SHP77 (cell line): Measurements from ENCODE around the gene FRMPD3.
"Not testable (repeated sequence)": the region's sequence is repeated elsewhere in the genome, so short reads cannot be mapped to it uniquely, and the experiment has no call there.

ENCODE experiments used
- DNase-seq, 2 experiments: peaks; one replicate each; lab custom pipeline; 2025; lab: John Stamatoyannopoulos, UW

FRMPD3 gene

DNA sequence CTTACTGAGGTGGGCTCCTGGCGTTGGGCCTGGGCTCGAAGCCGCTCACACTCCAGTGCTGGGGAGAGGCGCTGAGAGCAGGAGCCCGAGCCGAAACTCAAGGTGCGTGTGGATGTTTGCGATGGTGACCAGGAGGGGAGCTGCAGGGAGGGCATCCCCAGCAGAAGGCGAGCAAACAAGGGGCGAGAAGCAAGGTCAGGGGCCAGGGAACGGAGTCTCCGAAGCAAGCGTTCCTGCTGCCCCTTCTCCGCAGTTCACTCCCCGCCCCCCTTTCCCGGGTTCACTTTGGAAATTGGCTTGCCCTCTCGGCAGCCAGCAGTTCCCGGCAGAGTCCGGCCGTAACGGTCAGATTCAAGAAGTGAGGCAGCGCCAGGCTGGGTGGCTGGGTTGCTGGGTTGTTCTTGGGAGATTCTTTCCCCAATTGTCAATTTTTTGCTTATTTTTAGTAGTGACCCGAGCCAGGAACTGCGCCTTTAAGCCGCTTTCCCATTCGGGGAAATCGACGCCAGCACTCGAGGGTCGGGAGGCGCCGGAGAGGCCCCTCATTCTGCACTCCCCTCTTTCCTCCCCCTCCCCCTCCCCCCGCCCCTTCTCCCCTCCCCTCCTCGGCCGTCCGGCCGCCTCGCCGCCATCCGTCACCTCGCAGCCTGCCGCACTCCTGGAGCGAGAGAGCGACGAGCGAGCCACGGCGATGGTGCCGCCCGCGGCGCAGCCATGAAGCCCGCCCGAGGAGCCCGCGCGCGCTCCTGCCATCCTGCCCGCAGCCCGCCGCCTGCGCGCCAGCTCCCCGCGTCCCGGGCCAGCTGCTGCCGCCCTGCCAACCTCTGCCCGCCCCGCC is at the start of gene FRMPD3:
Gene FRMPD3, plus strand, starts transcription at position 655 of the 838 bp plus-strand sequence. CDS start 76,937 bp downstream, outside the sequence.
- no peak for DNase-seq

DNA sequence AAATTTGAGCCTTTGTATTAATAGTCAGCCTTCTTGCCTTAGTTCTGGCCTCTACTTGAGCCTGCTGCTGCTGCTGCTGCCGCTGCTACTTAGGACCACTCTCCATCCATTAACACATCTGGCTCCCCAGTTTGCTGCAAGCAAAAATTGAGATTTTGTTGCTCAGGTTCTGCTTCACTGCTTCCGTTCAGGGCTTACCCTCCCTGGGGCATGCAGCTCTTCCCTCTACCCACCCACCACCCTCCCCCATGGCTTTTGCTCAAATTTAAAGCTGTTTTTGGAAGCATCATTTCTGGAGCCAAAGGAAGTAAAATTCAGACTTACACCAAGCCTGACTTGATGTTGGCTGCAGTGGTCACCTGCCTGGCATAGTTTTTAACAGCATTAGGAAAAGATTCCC is 28.9 kb upstream of the FRMPD3 start:
- DNase-seq: no peak

DNA sequence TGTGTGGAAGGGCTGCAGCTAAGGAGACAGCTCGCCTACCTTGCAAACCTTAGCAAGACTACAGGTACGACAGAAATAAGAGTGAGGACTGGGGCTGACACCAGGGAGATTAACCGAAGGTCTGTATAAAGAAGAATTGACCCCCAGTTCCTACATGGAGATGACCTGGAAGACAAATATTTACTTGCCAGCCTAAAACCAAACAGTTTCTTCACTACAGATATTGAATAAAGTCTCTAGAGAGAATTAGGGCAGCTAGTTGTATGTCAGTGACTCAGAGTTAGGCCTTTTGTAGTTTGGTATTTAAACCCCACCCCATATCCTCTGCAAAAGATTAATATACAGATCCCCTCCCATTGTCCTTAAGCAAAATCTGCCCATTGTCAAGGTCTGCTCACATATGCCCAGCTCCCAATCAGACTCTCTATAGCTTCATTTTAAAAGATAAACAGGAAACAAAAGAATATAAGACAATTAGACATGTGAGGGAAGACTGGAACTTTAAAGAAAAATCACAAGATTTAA is 28.1 kb upstream of the FRMPD3 start:
- DNase-seq: no peak

DNA sequence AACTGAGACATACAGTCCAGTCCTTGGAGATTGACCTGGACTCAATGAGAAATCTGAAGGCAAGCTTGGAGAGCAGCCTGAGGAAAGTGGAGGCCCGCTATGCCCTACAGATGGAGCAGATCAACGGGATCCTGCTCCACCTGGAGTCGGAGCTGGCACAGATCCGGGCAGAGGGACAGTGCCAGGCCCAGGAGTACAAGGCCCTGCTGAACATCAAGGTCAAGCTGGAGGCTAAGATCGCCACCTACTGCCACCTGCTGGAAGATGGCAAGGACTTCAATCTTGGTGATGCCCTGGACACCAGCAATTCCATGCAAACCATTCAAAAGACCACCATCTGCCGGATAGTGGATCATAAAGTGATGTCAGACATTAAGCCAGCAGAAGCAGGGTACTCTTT is 20.4 kb upstream of the FRMPD3 start:
- peak in 1 of 2 experiments; percentile 14 for DNase-seq

DNA sequence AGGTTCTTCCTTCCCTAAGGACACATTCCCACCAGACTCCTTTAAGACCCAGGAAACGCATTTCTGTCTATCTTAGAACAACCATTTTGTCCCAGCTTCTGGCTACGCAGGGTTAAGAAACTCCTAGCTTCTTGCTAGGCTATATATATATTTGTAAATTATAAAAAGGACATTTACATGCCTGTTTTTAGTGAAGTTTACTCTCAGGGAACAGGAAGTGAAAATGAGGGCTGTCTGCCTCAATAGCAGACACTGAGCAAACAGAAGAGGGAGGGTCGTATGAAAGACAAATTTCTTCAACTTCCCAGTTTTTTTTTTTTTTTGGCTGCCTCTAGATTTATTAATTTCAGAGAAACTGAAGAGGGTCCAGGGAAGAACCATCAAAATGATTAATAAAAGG is 9.3 kb upstream of the FRMPD3 start:
- no peak for DNase-seq

DNA sequence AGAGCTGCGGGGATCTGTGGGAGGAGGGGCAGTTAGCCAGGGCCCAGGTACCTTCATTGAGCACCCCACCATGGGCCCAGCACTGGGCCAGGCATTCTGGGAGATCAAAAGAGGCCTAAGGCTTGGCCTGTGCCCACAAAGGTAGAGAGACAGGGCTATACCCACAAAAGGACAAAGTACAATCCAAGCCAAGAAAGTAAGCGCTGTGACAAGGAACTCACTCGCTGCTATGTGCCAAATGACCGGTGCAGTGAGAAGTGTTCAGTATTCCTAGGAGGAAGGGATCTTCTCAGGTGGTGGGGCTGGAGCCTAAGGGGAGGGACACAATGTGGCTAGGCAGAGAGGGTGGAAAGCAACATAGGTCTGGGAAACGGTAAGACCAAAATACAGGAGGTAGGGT is 8.8 kb upstream of the FRMPD3 start:
- DNase-seq: no peak

DNA sequence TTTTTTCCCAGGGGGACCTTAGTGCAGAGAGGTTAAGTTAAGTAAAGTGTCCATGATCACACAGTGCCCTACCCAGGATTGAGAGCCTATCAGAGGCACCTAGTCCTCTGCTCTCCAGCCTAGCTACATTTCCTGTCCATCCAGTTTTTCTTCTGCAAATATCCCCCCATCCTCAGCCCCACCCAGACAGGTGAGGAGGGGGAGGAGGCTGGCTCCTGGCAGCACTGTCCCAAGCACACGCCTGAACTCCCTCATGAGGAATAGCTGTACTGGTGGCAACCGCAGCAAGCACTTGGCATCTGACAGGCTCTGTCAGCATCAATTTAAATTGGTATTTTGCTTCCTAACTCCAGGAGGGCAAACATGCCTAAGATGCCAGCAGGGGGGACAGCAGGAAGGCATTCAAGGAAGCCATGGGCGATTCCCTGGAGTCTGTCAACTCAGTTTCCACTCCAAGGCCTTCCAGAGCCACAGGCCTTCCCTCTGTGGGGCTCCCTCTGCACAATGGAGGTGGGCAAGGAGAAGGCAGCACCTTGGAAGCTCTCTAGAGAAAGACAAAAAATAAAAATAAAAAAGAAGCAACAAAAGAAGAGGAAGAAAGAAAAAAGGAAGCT is 6.4 kb upstream of the FRMPD3 start:
- no peak for DNase-seq

DNA sequence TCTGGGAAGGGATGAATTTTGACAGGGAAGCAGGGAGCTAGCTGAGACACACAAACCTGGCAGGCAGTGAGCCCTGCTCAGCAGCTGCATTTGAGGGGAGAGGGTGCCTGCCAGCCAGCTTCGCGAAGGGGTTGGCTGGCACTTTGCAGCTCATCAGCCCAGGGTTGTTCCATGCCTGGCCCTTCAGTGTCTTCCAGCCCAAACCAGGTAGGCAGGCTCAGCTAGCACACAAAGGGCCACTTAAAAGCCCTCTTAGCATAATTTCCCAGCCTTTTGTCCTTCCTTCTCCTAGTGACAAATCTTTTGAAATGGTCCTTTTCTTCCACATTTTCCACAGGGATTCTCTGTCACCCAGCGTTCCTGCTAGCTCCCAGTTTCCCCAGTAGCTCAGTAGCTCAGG is 4.3 kb upstream of the FRMPD3 start:
- DNase-seq: no peak

DNA sequence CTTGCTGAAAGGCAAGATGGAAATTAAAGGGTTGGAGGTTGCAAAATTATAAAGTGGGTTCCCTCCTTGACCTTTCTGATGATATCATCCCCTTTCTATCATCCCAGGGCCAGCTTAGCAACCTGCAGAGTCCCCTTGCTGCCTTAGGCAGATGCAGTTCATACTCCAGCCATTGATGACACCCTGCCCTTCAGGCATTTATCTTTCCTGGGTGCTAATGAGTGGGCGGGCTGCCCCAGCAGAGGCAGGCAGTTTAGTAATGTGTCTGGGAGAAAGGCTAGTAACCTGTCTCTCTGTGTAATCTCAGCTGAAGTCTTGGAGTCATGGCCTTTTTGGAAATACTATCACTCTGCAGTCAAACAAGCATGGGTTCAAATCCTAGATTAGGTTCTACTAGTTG is 3.8 kb upstream of the FRMPD3 start:
- DNase-seq: no peak

DNA sequence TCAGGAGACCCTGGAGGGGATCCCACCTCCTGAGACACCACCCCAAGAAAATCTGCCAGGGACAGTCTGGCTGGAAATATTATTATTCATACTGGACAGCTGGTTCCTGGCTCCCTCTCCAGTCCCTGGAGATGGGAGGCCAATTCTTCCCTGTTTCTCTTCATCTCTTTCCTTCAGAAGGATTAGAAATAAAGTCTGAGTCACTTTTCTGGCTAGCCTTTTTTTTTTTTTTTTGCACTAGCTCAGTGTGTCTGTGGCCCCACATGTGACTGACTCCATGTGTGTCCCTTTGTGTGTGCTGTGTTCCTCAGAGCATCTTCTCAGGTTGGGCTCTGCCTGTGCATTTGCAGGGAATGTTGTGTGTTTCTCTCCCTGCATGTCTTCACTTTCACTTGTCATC is 1.8 kb upstream of the FRMPD3 start:
- no peak for DNase-seq

DNA sequence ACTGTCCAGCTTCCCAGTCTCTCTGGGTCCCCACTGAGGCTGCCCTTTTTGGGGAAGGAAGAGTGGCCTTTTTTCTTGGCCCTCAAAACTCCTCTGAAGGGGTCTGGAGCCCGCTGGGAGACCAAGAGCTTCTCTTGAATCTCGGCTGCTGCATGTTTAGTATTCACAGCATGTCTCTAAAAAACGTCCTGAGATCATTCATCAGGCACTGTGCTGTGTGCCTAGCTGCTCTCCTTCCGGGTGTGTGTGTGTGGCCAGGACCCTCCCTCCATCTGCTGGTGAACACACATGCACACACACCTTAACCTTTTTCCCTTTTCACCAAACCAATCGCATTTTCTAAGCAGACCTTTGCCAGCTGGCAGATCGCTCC is 841 bp upstream of the FRMPD3 start:
- DNase-seq: no peak

DNA sequence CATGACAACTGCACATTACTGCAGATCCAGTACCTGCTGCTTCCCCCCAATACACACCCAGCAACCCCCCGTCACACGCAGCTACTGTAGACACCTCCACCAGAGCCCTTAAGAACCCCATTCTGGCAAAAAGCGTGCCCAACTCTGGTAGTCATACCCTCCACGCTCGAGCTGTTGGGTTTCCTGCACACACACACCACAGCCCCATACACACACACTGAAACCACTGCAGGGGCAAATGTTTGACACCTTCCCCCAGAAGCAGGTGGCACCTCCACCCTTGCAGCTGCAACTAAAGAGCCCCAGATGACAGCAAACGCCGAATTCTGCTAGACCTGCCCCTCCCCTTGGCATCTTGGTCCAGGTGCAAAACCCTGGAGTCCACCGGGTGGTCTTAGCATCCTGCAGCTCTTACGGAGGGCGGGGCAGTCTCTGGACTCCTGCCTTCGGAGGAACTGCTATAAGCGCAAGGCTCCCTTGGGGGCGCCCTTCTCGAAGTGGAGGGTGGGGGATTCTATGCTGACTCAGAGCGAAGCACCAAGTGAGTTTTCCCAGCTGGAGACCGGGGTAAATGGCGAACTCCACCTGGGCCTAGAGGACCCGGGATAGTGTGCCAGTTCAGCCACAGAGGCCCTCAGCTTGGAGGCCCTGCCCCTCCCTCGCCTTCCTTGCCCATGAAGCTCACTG is 1.5 kb downstream of the FRMPD3 start:
- no peak for DNase-seq

DNA sequence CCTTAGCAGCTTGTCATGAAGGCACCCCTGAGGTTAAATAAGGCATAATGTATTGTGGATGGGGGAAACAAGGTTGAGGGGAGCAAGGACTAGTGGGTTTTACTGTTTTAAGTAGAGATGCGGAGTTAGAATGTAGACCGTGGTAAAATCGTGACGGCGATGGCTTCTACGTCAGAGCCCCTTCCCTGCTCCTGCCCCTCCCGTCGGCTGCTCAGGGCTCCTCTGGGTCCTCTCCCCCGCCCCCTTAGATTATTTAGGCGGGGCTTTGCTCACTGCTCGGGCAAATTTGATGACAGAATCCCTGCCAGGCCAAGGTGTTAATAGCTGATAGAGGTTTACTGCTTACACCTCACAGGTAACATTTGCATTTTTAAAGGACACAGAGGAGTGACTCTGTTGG is 2.3 kb downstream of the FRMPD3 start:
- DNase-seq: no peak

DNA sequence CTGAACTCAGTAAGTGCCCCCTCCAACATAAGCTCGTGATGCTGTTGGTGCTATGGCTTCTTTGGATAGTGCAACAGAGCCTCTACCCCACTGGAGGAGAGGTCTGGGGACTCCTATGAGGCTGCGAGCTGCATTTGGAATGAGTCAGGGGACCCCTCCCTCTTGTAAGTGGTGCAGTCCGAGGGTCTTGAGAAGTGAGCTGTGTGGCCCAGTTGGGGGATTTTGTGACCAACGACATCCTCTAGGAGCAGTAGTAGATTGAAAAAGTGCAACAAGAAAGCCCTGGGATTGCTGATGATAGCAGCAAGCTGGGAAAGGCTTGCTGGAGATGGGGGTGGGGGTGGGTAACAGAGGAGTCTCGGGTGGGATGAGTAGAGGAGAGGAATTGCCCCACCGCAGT is 3.1 kb downstream of the FRMPD3 start:
- DNase-seq: no peak

DNA sequence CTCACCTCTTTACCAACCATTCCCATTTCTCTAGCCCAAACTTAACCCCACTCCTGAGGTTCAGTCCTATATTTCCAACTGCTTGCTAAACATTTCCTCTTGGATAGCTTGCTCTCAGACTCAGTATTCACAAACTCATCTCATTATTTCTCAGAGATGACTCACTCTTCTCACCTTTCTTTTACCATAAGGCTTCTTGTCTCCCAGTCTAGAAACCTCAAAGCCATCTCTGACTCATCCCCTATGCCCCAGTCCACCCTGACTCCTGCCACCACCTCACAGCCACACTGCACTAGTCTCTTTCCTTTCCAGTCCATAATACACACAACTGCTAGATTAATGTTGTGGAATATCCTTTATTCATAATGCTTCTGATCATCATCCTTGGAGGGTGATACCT is 4.8 kb downstream of the FRMPD3 start:
- no peak for DNase-seq

DNA sequence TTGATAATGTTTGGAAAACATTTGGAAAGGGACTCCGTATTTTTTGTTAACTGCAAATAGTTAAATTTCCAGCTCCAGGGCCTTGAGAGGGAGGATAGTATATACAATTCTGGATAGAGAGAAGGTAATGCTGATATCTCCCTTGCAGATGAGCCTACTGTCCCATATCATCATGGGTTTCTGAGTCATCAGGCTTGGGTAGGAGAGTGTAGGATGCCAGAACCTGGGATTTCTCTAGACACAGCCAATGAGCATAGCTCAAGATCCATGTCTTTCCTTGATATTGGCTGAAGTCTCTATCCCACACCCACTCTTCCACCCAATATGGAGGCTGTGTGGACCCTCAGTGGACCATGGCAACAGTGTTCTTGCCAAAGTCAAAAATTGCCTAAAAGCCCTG is 7.8 kb downstream of the FRMPD3 start:
- DNase-seq: no peak

DNA sequence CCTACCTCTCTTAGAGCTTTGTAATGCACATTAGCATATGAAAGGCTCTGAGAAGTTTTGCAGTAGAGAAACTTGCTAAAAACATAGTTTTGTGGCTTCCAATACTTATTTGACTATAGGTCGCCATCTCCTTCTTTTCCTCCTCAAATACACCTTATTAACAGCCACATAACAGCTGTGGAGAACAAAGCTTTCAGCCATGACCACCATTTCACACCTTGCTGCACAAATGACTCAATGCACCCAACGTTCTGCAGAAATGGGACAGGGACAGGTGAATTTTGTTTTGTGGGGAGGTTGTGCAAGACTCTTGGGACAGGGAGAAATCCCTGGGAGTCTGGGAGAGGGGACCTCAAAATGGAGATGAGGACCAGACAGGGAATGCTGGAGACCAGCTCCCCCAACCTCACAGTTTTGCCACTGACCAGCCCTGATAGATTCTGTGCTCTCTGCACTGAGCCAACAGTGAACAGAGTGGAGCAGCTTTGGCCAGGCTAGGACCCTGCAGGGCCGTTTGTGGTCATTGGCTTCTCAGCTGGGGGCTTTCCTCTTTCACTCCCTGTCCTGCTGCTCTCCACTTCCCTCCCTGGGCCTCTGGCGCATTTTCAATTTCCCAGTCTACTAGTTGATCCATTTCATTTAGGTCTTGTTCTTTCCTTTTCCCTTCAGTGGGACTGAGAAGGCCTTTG is 16.6 kb downstream of the FRMPD3 start:
- DNase-seq: no peak

DNA sequence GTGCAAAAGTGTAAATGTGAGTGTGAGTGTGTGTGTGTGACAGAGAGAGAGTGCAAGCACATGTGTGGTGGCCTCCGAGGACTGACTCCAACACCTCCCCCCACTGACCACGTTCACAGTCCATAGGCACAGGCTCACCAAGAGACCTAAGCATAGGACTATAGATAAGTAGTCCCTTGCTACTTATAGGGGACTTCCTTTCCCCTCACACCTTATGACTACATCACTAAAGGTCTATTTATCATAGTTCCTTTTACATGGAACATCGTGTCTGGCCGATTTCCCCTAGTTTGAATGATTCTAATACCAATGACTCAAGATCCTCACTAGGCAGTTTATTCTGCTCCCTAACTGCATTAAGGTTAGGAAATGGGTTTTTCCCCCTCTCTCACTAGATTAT is 17.8 kb downstream of the FRMPD3 start:
- no peak for DNase-seq

DNA sequence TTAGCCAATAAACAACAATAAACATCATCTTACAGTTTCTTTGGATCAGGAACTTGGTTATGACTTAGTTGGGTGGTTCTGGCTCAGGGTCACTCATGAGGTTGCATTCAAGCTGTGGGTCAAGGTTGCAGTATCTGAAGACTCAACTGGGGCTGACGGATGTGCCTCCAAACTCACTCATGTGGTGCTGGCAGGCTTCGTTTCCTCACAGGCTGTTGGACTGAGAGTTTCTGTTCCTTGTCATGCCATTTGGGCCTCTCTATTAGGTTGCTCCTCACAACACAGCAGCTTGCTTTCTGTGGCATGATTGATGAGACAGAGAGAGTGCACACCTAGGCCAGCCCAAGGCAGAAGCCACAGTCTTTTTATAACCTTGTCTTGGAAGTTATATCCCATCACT is 20.7 kb downstream of the FRMPD3 start:
- DNase-seq: no peak

DNA sequence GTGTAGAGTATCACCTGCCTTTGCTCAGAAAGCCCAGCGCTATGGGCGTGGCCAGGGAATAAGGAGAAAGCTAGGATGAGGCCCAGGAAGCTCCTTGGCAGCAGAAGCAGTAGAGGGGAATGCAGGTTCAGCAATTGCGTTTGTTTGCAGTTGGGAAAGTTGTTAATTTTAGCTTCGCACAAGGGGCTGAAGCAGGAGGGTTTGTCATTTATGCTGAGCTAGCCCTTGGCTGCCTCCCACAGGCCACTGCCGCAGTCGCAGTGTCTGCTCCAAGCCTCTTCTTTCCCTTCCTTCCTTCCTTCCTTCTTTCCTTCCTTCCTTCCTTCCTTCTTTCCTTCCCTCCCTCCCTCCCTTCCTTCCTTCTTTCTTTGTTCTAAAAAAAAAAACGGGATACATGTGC is 21.5 kb downstream of the FRMPD3 start:
- no peak for DNase-seq

DNA sequence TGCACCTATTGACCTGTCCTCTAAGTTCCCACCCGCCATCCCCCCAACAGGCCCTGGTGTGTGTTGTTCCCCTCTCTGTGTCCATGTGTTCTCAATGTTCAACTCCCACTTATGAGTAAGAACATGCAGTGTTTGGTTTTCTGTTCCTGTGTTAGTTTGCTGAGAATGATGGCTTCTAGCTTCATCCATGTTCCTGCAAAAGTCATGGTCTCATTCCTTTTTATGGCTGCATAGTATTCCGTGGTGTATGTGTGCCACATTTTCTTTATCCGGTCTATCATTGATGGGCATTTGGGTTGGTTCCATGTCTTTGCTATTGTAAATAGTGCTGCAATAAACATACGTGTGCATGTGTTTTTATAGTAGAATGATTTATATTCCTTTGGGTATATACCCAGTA is 22.0 kb downstream of the FRMPD3 start:
- DNase-seq: not testable (repeated sequence)

DNA sequence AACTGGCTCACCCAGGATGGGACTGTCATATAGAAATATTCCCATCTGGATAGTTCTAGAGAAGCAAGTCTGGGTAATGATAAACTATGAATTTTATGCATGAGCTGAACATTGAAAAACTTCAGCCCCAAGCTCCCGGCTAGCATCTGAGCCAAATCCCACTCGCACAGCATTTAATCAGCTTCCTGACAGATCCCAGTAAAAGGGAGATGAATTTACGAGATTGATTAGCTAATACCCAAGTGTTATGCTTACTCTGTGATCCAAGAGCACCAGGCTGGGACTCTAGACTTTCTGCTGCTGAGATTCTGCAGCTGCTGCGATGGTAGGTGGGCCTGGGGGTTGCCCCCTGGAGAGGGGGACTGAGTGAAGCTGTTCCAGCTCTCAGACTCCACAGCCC is 28.0 kb downstream of the FRMPD3 start:
- DNase-seq: no peak
